Medulla oblongata (tissue), 1 donor: ENCODE data around the gene CIDEA.

ENCODE experiments used
- DNase-seq: peaks from one replicate; pipeline ENCODE4 v3.0.0-alpha.2; 2015; ENCODE audit errors: extremely low spot score

Gene CIDEA

DNA sequence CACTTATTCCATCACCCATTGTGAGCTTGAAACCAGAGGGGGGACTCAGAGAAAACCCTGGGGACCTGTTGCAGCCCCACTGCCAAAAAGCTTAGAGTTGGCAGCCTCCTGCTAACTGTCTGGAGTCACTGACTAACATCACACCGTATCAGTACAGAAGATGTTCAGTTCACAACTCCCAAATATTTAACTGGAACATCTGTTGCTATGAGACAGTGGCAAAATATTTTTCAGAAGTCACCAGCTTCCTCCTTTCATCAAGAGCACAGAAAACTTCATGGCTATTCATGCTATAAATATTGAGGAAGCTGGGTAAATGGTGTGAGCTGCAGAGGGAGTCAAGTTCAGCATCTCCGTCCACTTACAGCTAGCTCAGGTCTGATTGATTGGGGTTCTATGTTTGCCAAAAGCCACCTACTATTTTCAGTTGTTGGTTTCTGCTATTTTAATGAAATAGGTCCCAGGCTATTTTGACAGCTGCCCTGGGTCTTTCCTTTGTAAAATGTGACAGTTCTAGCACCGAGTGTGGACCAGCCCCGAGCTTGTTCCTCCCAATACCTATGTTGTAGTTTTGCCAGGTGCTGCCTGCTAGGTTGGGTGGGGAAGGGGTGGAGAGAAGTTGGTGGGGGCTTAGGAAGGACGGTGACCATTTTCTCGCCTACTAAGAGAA lies 63.6 kb downstream of the CIDEA start:
- DNase-seq, result no peak

DNA sequence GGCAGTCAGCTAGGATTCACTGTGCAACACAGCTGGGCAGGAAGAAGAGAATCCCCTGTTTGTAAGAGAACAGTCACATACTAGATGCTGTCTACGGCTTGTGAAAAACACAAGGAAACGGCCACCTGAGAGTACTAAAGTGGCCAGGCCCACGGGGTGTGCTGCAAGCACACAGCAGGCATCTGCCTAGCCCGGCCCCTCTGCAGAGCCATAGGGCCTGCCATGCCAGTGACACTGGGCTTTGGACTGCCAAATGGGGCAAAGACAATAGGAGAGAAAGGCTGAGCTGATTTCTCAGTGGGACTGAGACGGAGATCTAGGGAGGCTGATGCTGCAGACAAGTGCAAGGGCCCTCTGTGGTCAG lies 64.2 kb downstream of the CIDEA start:
- no peak for DNase-seq

DNA sequence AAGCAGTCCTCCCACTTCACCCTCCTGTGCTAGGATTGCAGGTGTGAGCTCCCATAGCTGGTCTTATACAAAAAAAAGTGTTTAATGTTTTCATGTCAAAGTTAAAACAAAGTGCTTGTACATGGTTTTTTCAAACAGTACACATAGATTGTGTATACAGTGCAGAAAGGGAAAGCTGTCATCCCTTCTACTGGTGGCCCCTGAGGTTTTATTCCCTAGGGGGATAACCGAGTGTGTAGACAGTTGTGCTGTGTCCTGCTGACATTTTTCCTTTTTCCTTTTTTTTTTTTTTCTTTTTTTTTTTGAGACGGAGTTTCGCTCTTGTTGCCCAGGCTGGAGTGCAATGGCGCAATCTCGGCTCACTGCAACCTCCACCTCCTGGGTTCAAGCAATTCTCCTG lies 64.7 kb downstream of the CIDEA start:
- no peak for DNase-seq

DNA sequence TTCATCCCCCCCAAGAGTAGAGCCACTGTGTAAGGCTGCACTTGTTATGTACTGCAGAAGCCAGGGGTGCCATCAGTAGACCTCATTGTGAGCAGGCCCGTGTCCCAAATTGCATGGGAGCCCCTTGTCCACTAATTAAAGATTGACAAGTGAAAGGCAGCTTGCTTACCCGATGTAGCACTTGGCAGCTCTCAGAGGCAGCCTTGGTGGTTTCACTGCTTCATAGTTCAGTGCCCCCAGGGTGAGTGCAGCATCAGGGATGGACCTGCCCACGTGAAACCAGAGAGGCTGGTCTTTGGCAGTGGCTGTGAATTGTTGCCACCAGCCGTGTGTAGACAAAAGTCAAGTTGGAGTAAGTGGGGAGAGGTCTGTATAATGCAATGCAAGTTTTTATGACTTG lies 67.2 kb downstream of the CIDEA start:
- DNase-seq, result no peak

- no peak for DNase-seq
These were observed 71.0 kb downstream of the CIDEA start for GRCh38 chr18:12324991-12325725.

- DNase-seq, result no peak
These were observed 71.6 kb downstream of the CIDEA start for GRCh38 chr18:12325726-12326245.

- no peak for DNase-seq
These were observed 72.7 kb downstream of the CIDEA start for GRCh38 chr18:12326711-12327460.
